ENCODE measurements around the gene RARRES1. TPM values are rescaled to one million over a fixed set of nuclear protein-coding genes. Genes with fewer than 3 reads are reported as not detected.

The RARRES1 gene
- total and polyA plus RNA-seq, 2 experiments from 2014 or later, result 0.10 to 0.82 TPM

DNA sequence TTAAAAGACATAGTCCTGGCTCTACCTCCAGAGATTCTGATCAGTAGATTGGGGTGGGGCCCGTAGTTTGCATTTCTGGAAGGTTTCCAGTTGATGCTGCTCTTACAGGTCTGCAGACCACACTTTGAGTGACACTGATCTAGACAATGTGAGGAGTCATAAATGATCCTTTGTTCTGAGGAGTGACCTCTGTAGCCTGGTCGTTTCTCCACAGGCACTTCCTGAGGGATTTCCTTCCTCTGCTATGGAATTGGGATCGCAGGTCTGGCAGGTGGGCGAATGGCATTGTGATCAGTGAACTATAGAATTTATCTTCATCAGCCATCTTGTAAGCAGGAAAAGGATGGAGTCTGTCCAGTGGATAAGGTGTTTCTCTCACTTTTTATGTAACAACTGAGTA is 82.5 kb downstream of the RARRES1 start (continued):
- TF ChIP-seq EZH2 (IDR thresholded peaks at IDR 0.05; ENCODE audit: low read depth, unreplicated experiment), result no peak
- TF ChIP-seq, protein P1, sequence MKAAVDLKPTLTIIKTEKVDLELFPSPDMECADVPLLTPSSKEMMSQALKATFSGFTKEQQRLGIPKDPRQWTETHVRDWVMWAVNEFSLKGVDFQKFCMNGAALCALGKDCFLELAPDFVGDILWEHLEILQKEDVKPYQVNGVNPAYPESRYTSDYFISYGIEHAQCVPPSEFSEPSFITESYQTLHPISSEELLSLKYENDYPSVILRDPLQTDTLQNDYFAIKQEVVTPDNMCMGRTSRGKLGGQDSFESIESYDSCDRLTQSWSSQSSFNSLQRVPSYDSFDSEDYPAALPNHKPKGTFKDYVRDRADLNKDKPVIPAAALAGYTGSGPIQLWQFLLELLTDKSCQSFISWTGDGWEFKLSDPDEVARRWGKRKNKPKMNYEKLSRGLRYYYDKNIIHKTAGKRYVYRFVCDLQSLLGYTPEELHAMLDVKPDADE (IDR thresholded peaks at IDR 0.05), result no peak

Small RNAs within 50 kb of the gene (small RNA-seq; reads per million reads assigned to genes)
- gene AC080013.6 (ENCODE audit: low replicate concordance), result not detected

Other genes with a start within 250 kb of the RARRES1 start
- gene MLF1, start 161.3 kb downstream of the RARRES1 start, total RNA-seq (2014; rRNA removed; shearing (Covaris generic)), result 36.6 and 40.3 TPM in 2 replicates
- gene MLF1, start 161.3 kb downstream of the RARRES1 start, polyA plus RNA-seq (2016; fragmentation: Nextera tagmentation; extraction: Ambion mirVana), result 55.0 and 63.6 TPM in 2 replicates
- 54.7 and 59.9 TPM in 2 replicates for gene GFM1, start 87.9 kb downstream of the RARRES1 start, total RNA-seq (2014; rRNA removed; shearing (Covaris generic))
- gene GFM1, start 87.9 kb downstream of the RARRES1 start, polyA plus RNA-seq (2016; fragmentation: Nextera tagmentation; extraction: Ambion mirVana), result 24.5 and 24.7 TPM in 2 replicates
- 5.5 and 5.6 TPM in 2 replicates for gene LXN, start 59.8 kb downstream of the RARRES1 start, total RNA-seq (2014; rRNA removed; shearing (Covaris generic))
- gene LXN, start 59.8 kb downstream of the RARRES1 start, polyA plus RNA-seq (2016; fragmentation: Nextera tagmentation; extraction: Ambion mirVana), result 8.3 and 10.0 TPM in 2 replicates
- gene MFSD1, start 69.6 kb upstream of the RARRES1 start, total RNA-seq (2014; rRNA removed; shearing (Covaris generic)), result 16.9 and 28.4 TPM in 2 replicates
- gene MFSD1, start 69.6 kb upstream of the RARRES1 start, polyA plus RNA-seq (2016; fragmentation: Nextera tagmentation; extraction: Ambion mirVana), result 3.3 and 4.3 TPM in 2 replicates

All from GM23338 (cell line).